GM19438 (cell line): ENCODE measurements around the gene MKX.
A peak's percentile ranks its signal among the peaks of the same experiment; 100 is the strongest.

Source experiments
- ATAC-seq: cut with Tn5 transposase; IDR thresholded peaks from one replicate; pipeline ENCODE4 v1.9.1; 2021; ENCODE audit warnings: low read depth; ENCODE audit not compliant: unreplicated experiment

Gene MKX

DNA sequence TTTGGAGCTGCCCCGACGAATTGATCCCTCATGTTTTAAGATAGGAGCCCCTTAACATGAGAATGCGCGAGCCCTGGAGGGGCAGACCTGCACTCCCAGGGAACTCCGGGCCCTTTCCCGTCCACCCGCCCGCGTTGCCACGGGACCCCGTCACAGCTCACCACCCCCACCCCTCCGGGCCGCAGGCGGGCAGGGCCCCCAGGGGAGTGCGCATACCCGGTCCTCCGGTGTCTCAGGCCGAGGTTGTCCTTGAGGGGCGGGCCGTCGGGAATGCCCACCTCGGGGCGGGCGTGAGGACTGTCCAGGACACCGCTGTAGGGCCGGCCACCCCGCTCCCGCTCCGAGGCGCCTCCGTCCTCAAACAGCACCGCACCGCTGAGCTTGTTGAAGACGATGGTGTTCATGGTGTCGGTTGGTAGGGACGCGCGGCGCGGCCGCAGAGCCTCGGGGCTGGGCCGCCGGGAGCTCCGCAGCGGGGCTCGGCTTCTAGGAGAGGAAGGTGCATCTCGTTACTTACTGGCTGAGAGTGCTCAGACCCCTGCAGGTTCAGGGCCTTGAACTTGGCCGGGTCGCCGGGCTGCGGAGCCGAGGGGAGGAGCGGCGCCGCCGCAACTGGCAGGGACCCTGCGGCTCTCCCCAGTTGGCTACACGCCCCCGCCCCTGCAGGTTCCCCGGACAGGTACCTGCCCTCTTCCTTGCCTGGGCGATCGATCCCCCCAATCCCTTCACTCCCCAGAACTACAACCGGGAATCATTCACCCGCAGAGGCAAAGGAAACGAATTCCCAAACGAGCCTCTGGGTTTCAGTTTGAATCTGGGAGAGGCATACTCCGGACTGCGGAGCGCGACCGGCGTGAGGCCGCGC, 2.4 kb downstream of the MKX start:
- no peak for ATAC-seq

DNA sequence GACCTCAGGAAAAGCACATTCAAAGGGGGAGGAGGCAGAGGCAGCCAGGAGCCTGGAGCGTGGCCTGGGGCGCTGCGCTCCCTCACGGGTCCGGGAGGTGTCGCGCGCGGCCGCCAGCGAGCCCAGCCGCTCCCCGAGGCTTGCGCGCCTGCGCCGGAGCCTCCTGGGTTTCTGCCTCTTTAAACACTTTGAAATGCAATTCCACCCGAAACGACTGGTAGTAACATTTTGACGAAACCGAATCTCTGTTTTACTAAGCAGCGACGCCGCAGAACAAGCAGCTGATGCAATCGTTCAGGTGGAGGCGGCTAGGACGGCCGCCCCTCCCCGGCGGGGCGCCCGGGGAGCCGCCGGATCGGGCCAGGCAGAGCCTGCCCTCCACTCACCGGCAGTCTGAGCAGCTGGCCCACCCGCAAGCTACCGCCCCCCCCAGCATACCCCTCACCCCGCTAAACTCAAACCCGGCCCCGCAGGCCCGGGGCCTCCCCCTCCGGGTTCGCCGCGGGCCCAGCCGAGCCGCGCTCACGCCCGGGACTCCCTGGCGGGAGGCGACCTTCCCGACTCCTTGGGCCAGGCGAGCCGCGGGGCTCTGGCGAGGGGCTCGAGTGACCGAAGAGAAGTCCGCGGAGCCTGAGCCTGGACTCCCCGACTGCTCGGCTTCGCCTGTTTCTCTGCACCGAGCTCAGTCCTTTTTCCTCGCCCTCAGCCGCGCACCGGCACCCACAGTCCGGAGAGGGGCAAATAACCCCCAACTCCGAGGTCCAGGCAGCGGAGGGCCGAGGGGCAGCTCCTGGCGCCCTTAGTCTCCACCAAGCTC, 3.2 kb downstream of the MKX start:
- ATAC-seq: peak; percentile 90

DNA sequence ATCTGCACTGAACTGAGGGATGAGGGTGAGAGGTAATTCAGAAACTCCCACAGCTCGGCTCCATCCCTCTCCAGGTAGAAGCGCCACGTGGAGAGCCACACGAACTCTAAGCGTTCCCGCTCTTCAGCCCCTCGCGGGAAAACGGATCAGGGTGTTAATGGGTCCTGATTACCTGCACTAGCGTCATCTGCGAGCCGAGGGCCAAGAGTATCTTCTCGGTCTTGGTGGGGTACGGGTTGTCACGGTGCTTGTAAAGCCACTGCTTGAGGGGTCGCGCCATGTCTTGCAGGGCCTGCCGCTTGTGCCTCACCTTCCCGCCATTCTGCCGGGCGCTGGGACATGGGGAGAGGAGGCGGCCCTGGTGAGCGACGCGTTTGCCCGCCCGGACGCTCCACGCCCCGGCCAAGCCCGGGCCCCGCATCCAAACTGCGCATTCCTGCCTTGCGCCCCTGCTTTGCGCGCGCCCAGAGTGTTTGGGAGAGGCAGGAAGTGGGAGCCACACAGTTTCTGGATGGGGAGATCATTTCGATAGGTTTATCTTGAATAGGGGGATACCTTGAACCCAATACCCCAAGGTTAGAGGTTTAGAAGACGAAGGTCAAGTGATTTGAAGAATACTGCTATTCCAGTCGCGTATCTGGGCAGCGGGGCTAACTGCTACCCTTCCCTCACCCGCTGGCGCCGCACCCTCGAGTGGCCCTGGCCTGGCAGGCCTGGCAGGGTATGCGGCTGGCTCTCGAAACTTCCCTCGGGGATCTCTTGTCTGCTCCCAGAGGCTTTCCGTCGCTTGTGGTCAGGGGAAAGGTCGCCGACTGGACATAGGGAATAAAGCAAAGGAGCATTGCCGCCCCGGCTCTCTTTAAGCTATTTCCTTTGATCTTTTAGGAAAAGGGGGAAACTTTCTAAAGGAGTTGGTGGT, 4.2 kb downstream of the MKX start:
- no peak for ATAC-seq

DNA sequence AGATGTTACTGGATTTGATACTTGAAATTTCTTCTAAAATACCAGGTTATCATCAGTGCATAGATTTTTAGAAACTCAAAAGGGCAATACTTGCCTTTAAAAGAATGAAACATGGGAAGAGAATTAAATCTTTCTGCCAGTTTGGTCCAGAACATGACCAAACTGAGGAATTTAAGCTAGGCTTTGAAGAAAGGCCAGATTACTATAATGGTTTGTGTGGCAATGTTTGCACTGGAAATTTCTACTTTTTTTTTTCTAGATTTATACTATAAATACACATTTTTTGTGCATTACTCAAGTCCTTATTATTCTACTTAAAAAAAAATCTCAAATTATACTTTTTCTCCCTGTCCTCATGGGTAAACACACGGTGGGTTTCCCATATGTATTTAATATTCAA, 9.2 kb downstream of the MKX start:
- no peak for ATAC-seq

DNA sequence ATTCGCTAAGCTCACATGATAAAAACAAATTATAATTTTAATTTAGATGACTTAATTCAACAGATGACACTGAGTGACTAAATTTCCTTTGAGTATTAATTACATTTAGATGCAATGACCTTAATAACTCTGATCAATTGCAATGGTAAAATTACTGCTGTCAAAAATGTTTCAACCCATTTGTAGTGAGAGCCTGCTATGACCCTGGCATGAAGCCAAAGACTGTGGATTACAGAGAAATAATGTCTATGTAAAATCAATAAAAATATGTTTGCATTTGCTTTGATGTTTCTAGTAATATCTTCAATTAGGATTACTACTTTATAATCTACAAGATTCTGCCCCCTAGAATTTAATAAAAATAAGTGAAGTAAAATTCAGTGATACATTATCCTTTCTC, 15.6 kb downstream of the MKX start:
- ATAC-seq: no peak

DNA sequence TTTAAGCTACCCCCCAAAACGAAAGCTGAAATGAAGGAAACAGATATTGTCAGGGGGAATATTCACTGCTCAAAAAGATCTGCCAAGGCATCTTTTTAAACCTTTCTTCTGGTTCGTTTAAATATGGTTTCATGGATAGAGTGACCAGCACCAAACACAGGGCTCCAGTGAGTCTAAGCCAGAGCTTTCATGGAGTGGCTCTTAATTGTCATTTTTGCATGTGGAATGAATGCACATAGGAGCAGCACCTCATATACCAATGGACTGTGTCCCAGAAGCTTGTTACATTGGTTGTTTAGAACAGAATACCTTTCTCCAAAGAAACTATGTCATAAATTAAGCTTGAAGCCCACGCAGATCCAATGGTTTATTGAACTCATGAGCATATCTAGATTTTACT, 17.3 kb downstream of the MKX start:
- no peak for ATAC-seq

DNA sequence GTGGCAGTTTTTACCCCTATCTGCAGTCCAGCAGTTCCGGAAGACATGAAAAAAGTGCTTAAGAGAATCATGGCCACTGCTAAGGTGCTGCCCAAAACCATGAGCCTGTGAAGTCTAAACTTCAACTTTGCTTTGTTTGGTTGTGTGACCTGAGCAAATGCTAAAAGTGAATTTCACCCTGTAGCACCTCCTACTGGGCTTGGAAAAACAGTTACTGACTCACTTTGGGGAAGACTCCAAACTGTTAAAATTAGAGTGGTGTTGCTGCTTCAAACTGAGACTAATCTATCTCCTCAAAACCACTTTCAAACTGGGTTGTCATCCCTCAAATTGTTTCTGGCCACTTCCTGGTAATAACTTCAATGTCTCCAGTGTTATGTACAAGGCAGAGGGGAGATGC, 21.3 kb downstream of the MKX start:
- no peak for ATAC-seq

DNA sequence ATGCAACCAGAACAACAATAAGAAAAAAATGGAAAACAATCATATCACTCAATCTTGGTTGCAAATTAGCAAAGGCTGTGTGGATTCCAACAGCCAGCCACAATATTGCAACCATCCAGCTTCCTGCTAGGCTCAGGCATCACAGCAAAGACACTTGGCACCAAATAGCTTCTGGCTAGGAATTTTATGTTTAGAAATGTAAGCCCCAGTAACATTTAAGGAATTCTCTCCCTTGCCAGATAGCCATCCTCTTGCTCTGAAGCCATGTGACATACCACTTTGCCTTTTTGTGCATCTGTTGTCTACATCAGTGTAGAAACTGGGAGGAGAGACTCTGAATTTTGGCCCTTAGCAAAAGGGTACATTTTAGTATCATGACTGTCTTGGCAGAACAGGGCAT, 22.2 kb downstream of the MKX start:
- no peak for ATAC-seq

DNA sequence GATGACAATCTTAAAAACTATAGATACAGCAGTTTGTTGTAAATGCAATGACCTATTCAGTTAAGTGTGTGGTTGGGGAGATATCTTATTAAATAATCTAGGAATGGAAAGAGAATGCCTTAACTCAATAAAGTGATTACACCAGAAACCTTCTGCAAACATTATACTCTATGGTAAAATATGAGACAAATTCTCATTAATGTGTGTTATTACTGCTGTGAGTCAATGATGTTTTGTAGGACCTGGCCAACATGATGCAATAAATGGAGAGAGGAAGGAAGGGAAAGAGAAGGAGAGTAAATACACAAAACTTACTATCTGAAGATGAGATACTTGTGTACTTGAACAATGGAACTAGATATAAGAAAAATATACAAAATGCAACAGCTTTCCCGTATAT, 25.1 kb downstream of the MKX start:
- no peak for ATAC-seq

DNA sequence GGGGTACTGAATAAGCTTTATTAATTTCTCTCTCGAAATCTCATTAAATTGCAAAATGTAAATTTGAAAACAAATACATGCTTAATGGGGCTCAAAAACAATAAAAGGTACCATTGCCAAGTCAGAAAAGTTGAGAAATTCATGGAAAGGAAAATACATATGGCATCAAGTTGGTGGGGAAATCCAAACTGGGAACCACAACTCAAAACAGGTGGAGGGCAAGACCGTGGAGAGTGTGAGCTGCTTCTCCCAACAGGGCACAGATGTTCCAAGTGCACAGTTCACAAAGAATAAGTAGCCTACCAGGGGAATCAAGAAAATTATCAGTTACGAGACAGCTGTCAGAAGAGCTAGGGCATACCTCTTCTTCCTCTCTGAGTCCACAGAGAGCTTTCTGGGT, 26.6 kb downstream of the MKX start:
- ATAC-seq: no peak

DNA sequence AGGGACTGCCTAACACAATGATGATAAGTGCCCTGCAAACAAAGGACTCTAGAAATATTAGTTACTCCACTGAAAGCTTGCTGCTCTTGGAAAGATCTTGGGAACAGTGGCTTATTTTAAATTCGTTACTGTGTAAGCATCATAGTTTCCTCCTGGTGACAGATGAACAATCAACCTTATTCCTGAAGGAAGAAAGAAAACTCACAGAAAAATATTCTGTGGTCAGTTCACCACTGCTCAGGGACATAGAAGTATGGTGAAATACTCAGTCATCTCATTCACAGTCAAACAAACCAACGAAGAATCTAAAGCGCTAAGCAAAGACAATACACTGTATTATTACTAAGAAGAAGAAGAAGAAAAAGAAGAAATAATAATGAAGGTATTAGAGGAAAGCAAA, 27.8 kb downstream of the MKX start:
- ATAC-seq: no peak

DNA sequence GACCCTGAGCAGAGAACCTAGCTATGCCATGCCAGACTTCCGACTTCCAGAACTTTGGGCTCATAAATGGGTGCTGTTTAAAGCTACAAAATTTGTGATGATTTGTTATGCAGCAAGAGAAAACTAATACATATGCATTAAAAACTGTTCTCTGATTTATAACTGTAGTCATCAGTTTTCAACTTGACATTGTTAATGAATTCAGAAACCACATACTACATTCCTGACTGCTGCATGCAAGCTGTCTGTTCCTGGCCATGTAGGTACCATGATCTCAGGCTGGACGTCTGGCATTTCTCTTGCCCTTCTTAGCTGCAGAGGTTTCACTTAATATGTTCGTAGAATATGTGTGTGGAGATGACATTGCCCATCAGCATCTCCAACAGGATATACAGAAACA, 28.4 kb downstream of the MKX start:
- no peak for ATAC-seq

DNA sequence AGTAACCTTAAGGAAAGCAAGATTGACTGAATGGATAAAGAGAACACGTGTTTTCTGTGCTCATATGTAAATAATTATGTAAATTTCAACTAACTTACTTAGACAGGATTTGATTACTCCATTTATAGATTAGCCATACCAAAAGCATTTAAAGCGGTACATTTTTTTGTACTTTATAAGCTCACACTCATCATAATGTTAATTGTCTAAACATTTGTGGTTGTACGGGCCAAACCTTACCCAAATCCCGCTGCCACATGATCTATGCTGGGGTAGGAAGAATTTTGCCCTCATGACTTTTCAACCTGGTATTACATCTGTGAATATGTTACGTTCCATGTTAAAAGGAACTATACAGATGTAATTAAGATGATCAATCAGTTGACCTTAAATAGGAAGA, 29.1 kb downstream of the MKX start:
- ATAC-seq: no peak

DNA sequence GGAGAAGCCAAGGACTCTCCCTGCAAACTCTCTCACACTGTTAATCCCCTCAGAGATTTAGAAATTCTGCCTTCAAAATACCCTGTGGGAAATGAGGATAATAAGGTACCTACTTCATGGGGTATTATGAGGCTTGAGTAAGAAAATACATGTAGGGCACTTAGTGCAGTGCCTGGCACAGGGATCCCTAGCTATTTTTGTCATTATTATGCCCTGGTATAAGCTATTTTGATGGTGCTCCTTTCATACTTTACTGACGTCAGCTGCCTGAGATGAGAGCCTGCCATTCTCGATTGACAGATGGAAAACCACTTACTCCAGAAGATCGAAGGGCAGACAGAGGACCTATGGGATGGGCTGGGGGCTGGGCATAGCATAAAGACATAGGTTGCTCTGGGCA, 30.1 kb downstream of the MKX start:
- ATAC-seq: no peak

DNA sequence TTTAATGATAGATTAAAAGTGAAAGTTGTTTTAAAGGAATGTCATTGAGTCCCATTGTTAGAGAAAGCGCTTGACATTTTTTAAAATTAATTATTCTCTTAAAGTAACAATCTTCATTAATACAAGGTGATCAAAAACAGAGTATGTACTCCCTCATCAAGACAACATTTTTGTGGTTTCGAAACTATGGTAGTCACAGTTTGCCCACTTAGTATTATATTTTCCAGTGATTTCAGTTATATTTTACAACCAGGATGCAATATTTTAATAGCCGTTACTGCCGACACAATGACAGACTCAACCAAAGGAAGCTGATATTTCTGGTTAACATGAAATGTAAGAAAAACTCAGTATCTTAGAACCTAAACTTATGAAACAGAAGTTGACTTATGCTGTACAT, 31.3 kb downstream of the MKX start:
- no peak for ATAC-seq

DNA sequence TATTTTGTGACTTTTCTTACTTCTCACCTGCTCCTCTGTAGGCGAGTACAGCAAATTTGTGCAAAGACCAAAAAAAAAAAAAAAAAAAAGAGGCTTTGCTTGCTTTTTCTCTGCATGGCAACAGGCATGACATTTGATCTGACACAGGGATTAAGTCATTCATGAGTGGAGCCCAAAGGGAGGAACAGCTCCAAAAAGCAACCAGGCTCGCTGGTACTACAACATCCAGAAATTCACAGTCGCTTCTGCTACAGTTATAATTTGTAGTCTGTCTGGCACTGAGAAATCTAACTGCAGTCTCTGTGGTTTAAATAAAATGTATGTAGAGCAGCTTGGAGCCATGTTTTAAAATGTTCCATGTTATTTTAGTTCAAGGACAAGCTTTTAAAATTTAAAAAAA, 31.7 kb downstream of the MKX start:
- ATAC-seq: no peak

DNA sequence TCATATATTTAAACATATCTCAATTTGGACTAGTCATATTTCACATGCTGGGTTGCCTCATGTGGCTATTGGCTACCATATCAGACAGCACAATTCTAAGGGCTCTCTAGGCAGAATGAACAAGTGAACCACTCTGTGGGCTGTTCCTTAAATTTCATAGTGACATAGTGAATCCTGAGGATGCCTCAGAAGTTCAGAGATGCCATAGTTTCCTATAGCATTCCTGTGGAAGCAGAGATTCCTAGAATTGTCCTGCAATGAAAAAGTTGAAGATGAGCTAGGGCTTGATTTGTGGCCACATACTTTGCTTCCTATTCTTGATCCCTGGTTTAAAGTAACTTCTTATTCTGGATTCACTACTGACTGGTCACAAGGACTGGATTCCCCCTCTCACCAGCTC, 35.6 kb downstream of the MKX start:
- ATAC-seq: no peak

DNA sequence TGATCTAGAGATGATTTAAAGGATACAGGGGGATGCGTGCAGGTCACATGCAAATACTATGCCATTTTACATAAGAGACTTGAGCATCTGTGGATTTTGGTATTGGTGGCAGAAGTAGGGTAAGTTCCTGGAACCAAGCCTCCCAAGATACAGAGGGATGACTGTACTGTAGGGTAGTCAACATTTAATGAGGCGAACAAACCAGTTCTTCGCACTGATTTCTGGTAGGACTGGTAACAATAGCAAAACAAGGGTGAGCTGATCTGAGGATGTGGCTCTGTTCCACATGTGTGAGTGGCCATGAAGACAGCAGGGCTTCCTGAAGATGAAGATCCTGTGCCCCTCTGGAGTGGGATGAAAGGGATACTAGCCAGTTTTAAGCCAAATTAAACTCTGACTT, 36.3 kb downstream of the MKX start:
- ATAC-seq: no peak

DNA sequence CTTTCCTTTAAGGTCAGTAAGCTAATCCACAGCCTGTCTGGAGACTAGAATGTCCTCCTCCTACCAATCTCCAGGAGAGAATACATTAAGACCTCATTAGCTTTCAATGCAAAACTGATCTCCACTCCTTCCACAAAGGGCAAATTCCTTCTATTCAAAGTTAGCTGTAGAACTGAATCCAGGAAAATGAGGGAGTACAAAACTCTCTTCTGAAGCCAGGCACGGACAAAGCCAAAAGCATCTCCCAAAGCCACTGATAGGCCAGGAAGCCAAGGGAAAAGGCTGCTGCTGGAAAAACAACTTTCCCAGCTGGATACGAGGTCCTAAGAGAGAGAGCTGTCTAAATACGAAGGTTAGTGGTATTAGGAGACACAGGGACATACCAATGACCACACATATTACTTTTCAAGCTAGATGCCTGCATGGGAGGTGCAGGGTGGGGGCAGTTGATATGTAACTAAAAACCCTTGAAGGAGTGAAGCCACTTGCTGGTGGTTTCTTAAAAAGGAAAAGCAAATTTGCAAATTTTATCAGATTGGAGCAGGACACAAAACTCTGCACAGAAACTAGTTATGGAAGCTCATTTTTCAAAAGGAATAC, 43.6 kb downstream of the MKX start:
- no peak for ATAC-seq

DNA sequence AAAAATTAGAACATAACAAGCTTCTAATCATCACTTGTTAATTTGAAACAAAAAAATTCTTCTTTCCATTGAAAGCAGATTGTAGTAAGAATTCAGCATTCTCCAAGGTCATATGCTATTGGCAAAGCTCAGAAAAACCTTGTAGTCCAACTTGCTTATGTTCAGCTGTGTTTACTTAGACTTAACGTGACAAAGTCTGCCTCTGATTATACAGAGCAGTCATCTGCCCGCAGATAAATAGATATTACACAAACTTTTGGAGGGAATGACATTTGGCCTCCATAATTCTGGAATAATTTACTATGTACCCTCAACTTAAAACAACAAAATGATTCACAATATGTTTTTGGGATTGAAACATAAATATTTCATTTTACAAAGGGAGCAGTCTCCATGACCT, 45.8 kb downstream of the MKX start:
- no peak for ATAC-seq

DNA sequence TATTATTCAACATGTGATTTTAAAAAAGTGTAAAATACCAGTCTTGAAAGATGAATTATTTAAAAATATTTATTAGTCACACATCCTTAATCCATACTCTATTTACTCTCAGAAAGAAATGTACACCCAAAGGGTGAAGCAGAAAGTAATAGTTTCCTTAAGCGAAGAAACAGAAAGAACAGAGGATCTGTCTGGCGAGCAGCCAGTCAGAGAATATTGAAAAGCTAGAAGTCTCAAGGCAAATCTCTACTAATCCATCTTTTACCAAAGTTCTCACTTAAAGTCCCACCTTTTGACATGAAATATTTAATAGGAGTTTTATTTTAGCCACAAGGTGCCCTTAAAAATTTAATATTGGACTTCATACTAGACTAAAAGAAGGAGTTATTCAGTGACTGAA, 46.7 kb downstream of the MKX start:
- ATAC-seq: no peak
